Measurements from ENCODE around the gene FOXO3. TPM values are rescaled to one million over a fixed set of nuclear protein-coding genes. Genes with fewer than 3 reads are reported as not detected.

Gene FOXO3
- total RNA-seq, 3 donors from 2014 or later (not counting 1 experiment from before 2014, with no cell fraction given) = 43.1 to 70.4 (median 51.3) TPM

GRCh38 chr6:108578166-108578565, 17.4 kb downstream of the FOXO3 start:
- 98% methylated on average over 4 of the region's 4 CpGs for WGBS (ENCODE audit: insufficient coverage)
- intact Hi-C loops (cut with micrococcal nuclease) = no loop called here
- Histone ChIP-seq H3K27ac (ENCODE audit: low read length) (no peak overlapping the region), H3K9me3 (ENCODE audit: control insufficient read depth, insufficient read depth, low read length) (no peaks in the 10 kb centered on the region), H3K36me3 (ENCODE audit: control insufficient read depth, insufficient read depth, low read length) (peaks cover 2% of the 10 kb centered on the region), H3K27me3 (ENCODE audit: control insufficient read depth, insufficient read depth, low read length) (no peaks in the 10 kb centered on the region), H3K4me3 (ENCODE audit: low read length) (no peak overlapping the region), H3K4me1 (ENCODE audit: control insufficient read depth, insufficient read depth, low read length) (peaks cover 5% of the 10 kb centered on the region)
- no peak for ATAC-seq
- no peak for DNase-seq
- no peaks in the 10 kb centered on the region for H3K9me3 Mint-ChIP-seq
- H3K4me3 Mint-ChIP-seq = no peak overlapping the region
- H3K4me1 Mint-ChIP-seq = peaks cover 72 to 79% of the 10 kb centered on the region in 2 donors
- H3K27me3 Mint-ChIP-seq (ENCODE audit: low read depth in 2 of 2) = no peaks in the 10 kb centered on the region
- no peaks in the 10 kb centered on the region for H3K36me3 Mint-ChIP-seq
- H3K27ac Mint-ChIP-seq = peak overlapping the region; percentile 58 to 62
- no peak for TF ChIP-seq CTCF (IDR thresholded peaks at IDR 0.05)

GRCh38 chr6:108578595-108579327, 18.0 kb downstream of the FOXO3 start:
- H3K36me3 Mint-ChIP-seq = no peaks in the 10 kb centered on the region
- no peak for TF ChIP-seq CTCF (IDR thresholded peaks at IDR 0.05)

GRCh38 chr6:108579328-108579721, 18.6 kb downstream of the FOXO3 start:
- peaks cover 76 to 83% of the 10 kb centered on the region in 2 donors for H3K4me1 Mint-ChIP-seq
- H3K27ac Mint-ChIP-seq = peak overlapping the region in 1 of 2 donors; percentile 18
- WGBS (ENCODE audit: insufficient coverage) = 87% methylated on average over 2 of the region's 2 CpGs
- Histone ChIP-seq H3K4me1 (ENCODE audit: control insufficient read depth, insufficient read depth, low read length) (peaks cover 5% of the 10 kb centered on the region), H3K36me3 (ENCODE audit: control insufficient read depth, insufficient read depth, low read length) (peaks cover 2% of the 10 kb centered on the region), H3K9me3 (ENCODE audit: control insufficient read depth, insufficient read depth, low read length) (no peaks in the 10 kb centered on the region), H3K27me3 (ENCODE audit: control insufficient read depth, insufficient read depth, low read length) (no peaks in the 10 kb centered on the region), H3K4me3 (ENCODE audit: low read length) (no peak overlapping the region), H3K27ac (ENCODE audit: low read length) (no peak overlapping the region)
- ATAC-seq = no peak
- no peak for DNase-seq
- H3K4me3 Mint-ChIP-seq = no peak overlapping the region
- H3K27me3 Mint-ChIP-seq (ENCODE audit: low read depth in 2 of 2) = no peaks in the 10 kb centered on the region
- TF ChIP-seq CTCF (IDR thresholded peaks at IDR 0.05) = no peak
- H3K9me3 Mint-ChIP-seq = no peaks in the 10 kb centered on the region
- H3K36me3 Mint-ChIP-seq = no peaks in the 10 kb centered on the region
- intact Hi-C loops (cut with micrococcal nuclease) = no loop called here

More at GRCh38 chr6:108578595-108579327, 18.0 kb downstream of the FOXO3 start:
- Histone ChIP-seq H3K4me1 (ENCODE audit: control insufficient read depth, insufficient read depth, low read length) (peaks cover 5% of the 10 kb centered on the region), H3K4me3 (ENCODE audit: low read length) (no peak overlapping the region), H3K9me3 (ENCODE audit: control insufficient read depth, insufficient read depth, low read length) (no peaks in the 10 kb centered on the region), H3K27ac (ENCODE audit: low read length) (no peak overlapping the region), H3K36me3 (ENCODE audit: control insufficient read depth, insufficient read depth, low read length) (peaks cover 2% of the 10 kb centered on the region), H3K27me3 (ENCODE audit: control insufficient read depth, insufficient read depth, low read length) (no peaks in the 10 kb centered on the region)
- Mint-ChIP-seq H3K4me3 (no peak overlapping the region), H3K4me1 (peaks cover 74 to 82% of the 10 kb centered on the region in 2 donors), H3K27ac (peak overlapping the region in 1 of 2 donors; percentile 58), H3K27me3 (ENCODE audit: low read depth in 2 of 2) (no peaks in the 10 kb centered on the region), H3K9me3 (no peaks in the 10 kb centered on the region)
- intact Hi-C loops (cut with micrococcal nuclease) = no loop called here
- DNase-seq (no peak), ATAC-seq (no peak)
- 97% methylated on average over 9 of the region's 9 CpGs for WGBS (ENCODE audit: insufficient coverage)
